ENCODE results near the gene INPP4B. TPM values are rescaled to one million over a fixed set of nuclear protein-coding genes. Genes with fewer than 3 reads are reported as not detected.
A peak's percentile ranks its signal among the peaks of the same experiment; 100 is the strongest.

Gene INPP4B
- total and polyA plus RNA-seq, 2 donors, result 2.3 to 7.8 TPM

DNA sequence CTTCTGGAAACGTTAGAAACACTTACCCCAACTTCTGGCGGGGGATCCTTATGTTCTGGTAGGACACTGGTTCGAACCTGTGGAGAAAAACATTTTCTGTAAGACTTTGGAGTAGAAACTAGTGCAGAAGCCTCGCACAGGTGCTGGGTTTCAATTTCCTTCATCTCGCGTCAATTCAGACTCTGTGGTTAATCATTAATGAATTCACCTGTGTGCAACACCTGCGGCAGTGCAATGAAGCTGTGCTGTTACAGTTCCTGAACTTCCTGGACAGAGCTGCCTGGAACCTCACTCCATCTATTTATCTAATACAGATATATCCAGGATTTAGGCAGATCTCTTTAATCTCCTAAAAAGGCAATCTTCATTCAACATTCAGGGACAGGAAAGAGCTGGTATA, 531.4 kb downstream of the INPP4B start:
- peaks cover 0 to 2% of the 10 kb centered on the region in 2 donors for H3K36me3 ChIP-seq (ENCODE audit: control insufficient read depth in 2 of 2, insufficient read depth in 2 of 2, low read length in 1 of 2)
- H3K4me3 ChIP-seq (ENCODE audit: low read length in 2 of 2), result no peak overlapping the region
- DNase-seq (ENCODE audit: low read depth in 6 of 9, low spot score in 9 of 9), result peak in 1 of 9 donors; percentile 28
- H3K9me3 ChIP-seq (ENCODE audit: control insufficient read depth in 2 of 2, insufficient read depth in 1 of 2, low read length in 1 of 2), result no peaks in the 10 kb centered on the region
- no peak overlapping the region for H3K27ac ChIP-seq (ENCODE audit: low read depth in 1 of 2, low read length in 1 of 2)
- peaks cover 7 to 21% of the 10 kb centered on the region in 2 donors for H3K4me1 ChIP-seq (ENCODE audit: control insufficient read depth in 2 of 2, insufficient read depth in 2 of 2, low read length in 2 of 2)
- no peaks in the 10 kb centered on the region for H3K27me3 ChIP-seq (ENCODE audit: control insufficient read depth in 2 of 2, insufficient read depth in 1 of 2, low read length in 1 of 2)
- WGBS, result 40% methylated on average over 7 of the region's 7 CpGs

DNA sequence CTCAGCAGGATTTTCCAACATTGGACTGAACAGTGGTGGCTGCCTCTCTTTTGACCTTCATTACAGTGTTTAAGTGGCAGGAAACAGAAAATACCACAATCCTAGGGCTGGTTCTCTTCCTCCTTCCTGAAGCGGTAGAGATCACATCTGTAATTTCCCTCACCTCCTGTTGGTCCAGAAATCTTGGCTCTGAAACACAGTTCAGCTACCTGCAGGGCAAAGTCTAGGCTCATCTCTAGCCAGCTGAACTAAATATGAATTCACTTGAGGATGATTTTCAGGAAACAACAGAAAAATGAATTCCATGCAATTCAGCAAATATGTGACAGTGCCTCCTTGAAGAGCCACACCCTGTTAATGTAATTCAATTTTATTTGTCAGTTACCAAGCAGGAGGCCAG, 531.9 kb downstream of the INPP4B start:
- peak in 1 of 9 donors; percentile 17 for DNase-seq (ENCODE audit: low read depth in 6 of 9, low spot score in 9 of 9)
- Histone ChIP-seq H3K36me3 (ENCODE audit: control insufficient read depth in 2 of 2, insufficient read depth in 2 of 2, low read length in 1 of 2) (peaks cover 0 to 2% of the 10 kb centered on the region in 2 donors), H3K27me3 (ENCODE audit: control insufficient read depth in 2 of 2, insufficient read depth in 1 of 2, low read length in 1 of 2) (no peaks in the 10 kb centered on the region), H3K27ac (ENCODE audit: low read depth in 1 of 2, low read length in 1 of 2) (no peak overlapping the region), H3K4me3 (ENCODE audit: low read length in 2 of 2) (no peak overlapping the region), H3K4me1 (ENCODE audit: control insufficient read depth in 2 of 2, insufficient read depth in 2 of 2, low read length in 2 of 2) (peaks cover 7 to 21% of the 10 kb centered on the region in 2 donors), H3K9me3 (ENCODE audit: control insufficient read depth in 2 of 2, insufficient read depth in 1 of 2, low read length in 1 of 2) (no peaks in the 10 kb centered on the region)
- WGBS, result 21% methylated on average over 1 of the region's 1 CpG

DNA sequence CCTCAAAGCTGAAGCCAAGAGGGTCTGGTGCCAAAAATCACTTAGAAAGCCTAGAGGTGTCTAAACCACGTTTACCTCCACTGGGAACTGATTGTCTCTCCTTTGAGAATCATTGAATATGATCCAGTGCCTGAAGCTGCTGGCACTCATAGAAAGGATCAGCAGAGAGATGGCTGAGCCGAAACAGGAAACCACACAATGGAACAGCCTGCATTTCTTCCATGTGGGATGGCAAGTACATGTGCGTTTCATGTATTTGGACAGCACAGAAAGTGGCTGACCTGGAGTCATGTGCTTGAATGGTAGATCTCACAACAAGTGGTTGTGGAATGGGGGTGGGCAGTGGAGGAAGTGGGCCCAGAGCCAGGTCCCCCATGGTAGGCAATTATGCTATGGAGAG, 533.7 kb downstream of the INPP4B start:
- Histone ChIP-seq H3K36me3 (ENCODE audit: control insufficient read depth in 2 of 2, insufficient read depth in 2 of 2, low read length in 1 of 2) (peaks cover 0 to 2% of the 10 kb centered on the region in 2 donors), H3K4me1 (ENCODE audit: control insufficient read depth in 2 of 2, insufficient read depth in 2 of 2, low read length in 2 of 2) (peaks cover 7 to 21% of the 10 kb centered on the region in 2 donors), H3K27ac (ENCODE audit: low read depth in 1 of 2, low read length in 1 of 2) (no peak overlapping the region), H3K4me3 (ENCODE audit: low read length in 2 of 2) (no peak overlapping the region), H3K27me3 (ENCODE audit: control insufficient read depth in 2 of 2, insufficient read depth in 1 of 2, low read length in 1 of 2) (no peaks in the 10 kb centered on the region), H3K9me3 (ENCODE audit: control insufficient read depth in 2 of 2, insufficient read depth in 1 of 2, low read length in 1 of 2) (no peaks in the 10 kb centered on the region)
- no peak for DNase-seq (ENCODE audit: low read depth in 6 of 9, low spot score in 9 of 9)
- 97% methylated on average over 3 of the region's 3 CpGs for WGBS

DNA sequence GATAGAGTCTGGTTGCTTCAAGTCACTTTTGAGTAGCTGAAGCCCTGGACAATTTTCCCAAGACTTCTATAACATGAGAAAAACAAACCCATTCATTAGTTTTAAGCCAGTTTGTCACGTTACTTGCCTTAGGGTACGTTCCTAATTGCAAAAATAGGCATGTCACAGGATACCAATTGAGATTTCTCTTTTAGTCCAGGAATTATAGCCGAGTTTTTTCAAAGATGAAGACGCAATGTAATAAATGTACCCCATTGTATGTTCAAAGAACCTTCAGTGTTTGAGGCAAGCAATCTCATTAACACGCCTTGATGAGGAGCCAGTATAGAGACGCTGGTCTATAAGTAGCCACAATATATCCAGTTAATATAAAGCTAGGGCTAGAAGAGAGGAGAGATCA, 534.2 kb downstream of the INPP4B start:
- 97% methylated on average over 6 of the region's 6 CpGs for WGBS
- H3K27ac ChIP-seq (ENCODE audit: low read depth in 1 of 2, low read length in 1 of 2), result no peak overlapping the region
- no peaks in the 10 kb centered on the region for H3K27me3 ChIP-seq (ENCODE audit: control insufficient read depth in 2 of 2, insufficient read depth in 1 of 2, low read length in 1 of 2)
- H3K36me3 ChIP-seq (ENCODE audit: control insufficient read depth in 2 of 2, insufficient read depth in 2 of 2, low read length in 1 of 2), result peaks cover 0 to 2% of the 10 kb centered on the region in 2 donors
- peaks cover 7 to 21% of the 10 kb centered on the region in 2 donors for H3K4me1 ChIP-seq (ENCODE audit: control insufficient read depth in 2 of 2, insufficient read depth in 2 of 2, low read length in 2 of 2)
- H3K9me3 ChIP-seq (ENCODE audit: control insufficient read depth in 2 of 2, insufficient read depth in 1 of 2, low read length in 1 of 2), result no peaks in the 10 kb centered on the region
- no peak for DNase-seq (ENCODE audit: low read depth in 6 of 9, low spot score in 9 of 9)
- H3K4me3 ChIP-seq (ENCODE audit: low read length in 2 of 2), result no peak overlapping the region

DNA sequence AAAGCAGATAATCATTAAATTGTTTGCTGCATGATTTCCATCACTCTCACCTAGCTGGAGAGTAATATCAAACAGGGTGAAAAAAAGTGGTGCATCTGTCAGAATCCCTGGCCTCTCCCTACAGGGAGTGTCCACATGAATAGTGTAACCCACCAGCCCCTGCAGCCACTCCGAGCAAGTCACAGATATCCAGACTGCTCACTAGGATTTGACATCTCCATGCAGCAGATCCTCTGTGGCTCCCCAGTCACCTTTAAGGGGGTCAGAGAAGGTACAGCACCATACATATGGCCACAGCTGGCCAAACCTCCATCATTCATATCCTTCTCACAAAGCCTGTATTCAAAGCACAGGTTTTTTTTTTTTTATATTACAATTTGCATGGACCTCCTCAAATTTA, 536.3 kb downstream of the INPP4B start:
- Histone ChIP-seq H3K27me3 (ENCODE audit: control insufficient read depth in 2 of 2, insufficient read depth in 1 of 2, low read length in 1 of 2) (no peaks in the 10 kb centered on the region), H3K9me3 (ENCODE audit: control insufficient read depth in 2 of 2, insufficient read depth in 1 of 2, low read length in 1 of 2) (no peaks in the 10 kb centered on the region), H3K27ac (ENCODE audit: low read depth in 1 of 2, low read length in 1 of 2) (no peak overlapping the region), H3K4me3 (ENCODE audit: low read length in 2 of 2) (no peak overlapping the region), H3K36me3 (ENCODE audit: control insufficient read depth in 2 of 2, insufficient read depth in 2 of 2, low read length in 1 of 2) (peaks cover 0 to 2% of the 10 kb centered on the region in 2 donors), H3K4me1 (ENCODE audit: control insufficient read depth in 2 of 2, insufficient read depth in 2 of 2, low read length in 2 of 2) (peaks cover 7 to 20% of the 10 kb centered on the region in 2 donors)
- 100% methylated on average over 1 of the region's 1 CpG for WGBS
- DNase-seq (ENCODE audit: low read depth in 6 of 9, low spot score in 9 of 9), result no peak

DNA sequence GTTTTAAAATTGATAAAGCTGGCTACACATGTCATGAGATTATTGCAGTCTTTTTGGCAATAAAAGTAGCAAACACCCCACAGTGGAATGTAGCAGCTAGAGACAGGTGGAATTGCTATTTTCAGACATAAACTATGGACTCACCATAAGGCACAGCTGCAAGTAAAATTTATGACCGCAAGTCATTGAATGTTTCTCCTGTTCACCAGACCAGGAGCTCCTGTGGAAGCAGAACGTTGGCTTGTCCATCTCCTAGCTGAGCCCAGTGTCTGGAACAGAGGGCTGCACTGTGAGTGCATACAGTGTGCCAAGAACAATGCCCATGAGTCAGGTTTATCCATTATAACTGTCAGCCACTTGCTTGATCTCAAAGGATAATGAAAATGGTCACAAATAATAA, 538.2 kb downstream of the INPP4B start:
- H3K4me1 ChIP-seq (ENCODE audit: control insufficient read depth in 2 of 2, insufficient read depth in 2 of 2, low read length in 2 of 2), result peaks cover 0 to 3% of the 10 kb centered on the region in 2 donors
- no peaks in the 10 kb centered on the region for H3K9me3 ChIP-seq (ENCODE audit: control insufficient read depth in 2 of 2, insufficient read depth in 1 of 2, low read length in 1 of 2)
- no peak overlapping the region for H3K4me3 ChIP-seq (ENCODE audit: low read length in 2 of 2)
- no peaks in the 10 kb centered on the region for H3K27me3 ChIP-seq (ENCODE audit: control insufficient read depth in 2 of 2, insufficient read depth in 1 of 2, low read length in 1 of 2)
- H3K27ac ChIP-seq (ENCODE audit: low read depth in 1 of 2, low read length in 1 of 2), result no peak overlapping the region
- no peak for DNase-seq (ENCODE audit: low read depth in 6 of 9, low spot score in 9 of 9)
- no peaks in the 10 kb centered on the region for H3K36me3 ChIP-seq (ENCODE audit: control insufficient read depth in 2 of 2, insufficient read depth in 2 of 2, low read length in 1 of 2)
- 77% methylated on average over 2 of the region's 2 CpGs for WGBS

DNA sequence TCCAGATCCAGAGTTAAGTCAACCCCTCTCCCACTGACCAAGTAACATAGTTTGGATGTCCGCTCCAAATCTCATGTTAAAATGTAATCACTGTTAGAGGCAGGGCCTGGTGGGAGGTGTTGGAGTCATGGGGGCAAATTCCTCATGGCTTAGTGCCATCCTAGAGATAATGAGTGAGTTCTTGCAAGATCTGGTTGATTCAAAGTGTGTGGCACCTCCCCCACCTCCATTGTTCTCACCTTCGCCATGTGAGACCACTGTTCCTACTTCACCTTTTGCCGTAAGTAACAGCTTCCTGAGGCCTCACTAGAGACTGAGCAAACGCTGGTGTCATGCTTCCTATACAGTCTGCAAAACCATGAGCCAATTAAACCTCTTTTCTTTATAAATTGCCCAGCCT, 548.8 kb downstream of the INPP4B start:
- H3K4me1 ChIP-seq (ENCODE audit: control insufficient read depth in 2 of 2, insufficient read depth in 2 of 2, low read length in 2 of 2), result no peaks in the 10 kb centered on the region
- 97% methylated on average over 4 of the region's 4 CpGs for WGBS
- no peak overlapping the region for H3K27ac ChIP-seq (ENCODE audit: low read depth in 1 of 2, low read length in 1 of 2)
- H3K4me3 ChIP-seq (ENCODE audit: low read length in 2 of 2), result no peak overlapping the region
- no peak for DNase-seq (ENCODE audit: low read depth in 6 of 9, low spot score in 9 of 9)
- no peaks in the 10 kb centered on the region for H3K36me3 ChIP-seq (ENCODE audit: control insufficient read depth in 2 of 2, insufficient read depth in 2 of 2, low read length in 1 of 2)
- H3K9me3 ChIP-seq (ENCODE audit: control insufficient read depth in 2 of 2, insufficient read depth in 1 of 2, low read length in 1 of 2), result no peaks in the 10 kb centered on the region
- H3K27me3 ChIP-seq (ENCODE audit: control insufficient read depth in 2 of 2, insufficient read depth in 1 of 2, low read length in 1 of 2), result no peaks in the 10 kb centered on the region

DNA sequence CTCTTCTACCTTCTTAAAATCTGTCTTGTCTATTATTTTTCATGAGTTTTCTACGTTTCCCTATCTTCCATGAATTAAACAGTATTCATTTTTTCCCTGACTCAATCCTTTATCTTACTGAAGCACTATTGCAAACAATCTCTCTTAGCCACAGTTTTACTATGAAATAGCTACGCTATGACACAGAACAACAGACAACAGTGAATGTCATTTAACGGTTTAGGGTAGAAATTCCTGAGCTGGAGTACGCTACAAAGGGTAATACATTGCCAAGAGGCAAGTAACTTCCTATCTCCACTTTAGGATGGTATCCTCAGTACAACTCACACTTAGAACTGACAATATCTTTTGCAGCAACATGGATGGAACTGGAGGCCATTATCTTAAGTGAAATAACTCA, 552.6 kb downstream of the INPP4B start:
- WGBS, result 97% methylated on average over 4 of the region's 4 CpGs
- no peak overlapping the region for H3K27ac ChIP-seq (ENCODE audit: low read depth in 1 of 2, low read length in 1 of 2)

DNA sequence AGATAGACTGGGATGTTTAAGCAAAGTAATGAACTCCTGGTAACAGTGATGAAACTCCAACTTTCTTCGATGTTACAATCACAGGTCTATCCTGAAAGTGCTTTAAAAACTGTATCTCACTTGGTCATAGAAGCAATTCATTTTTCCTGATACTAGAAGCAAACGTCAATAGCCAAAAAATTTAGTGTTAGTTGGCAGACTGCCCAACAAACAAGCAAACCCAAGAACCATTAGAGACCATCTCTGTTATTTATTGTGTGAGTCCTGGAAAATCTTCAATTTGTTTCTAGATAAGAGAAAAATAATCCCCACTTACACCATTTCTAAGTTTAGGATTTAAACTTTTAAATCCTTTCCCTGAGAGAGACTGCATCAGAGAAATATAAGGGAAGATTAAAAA, 553.9 kb downstream of the INPP4B start:
- Histone ChIP-seq H3K27ac (ENCODE audit: low read depth in 1 of 2, low read length in 1 of 2) (no peak overlapping the region), H3K4me3 (ENCODE audit: low read length in 2 of 2) (no peak overlapping the region), H3K27me3 (ENCODE audit: control insufficient read depth in 2 of 2, insufficient read depth in 1 of 2, low read length in 1 of 2) (no peaks in the 10 kb centered on the region), H3K4me1 (ENCODE audit: control insufficient read depth in 2 of 2, insufficient read depth in 2 of 2, low read length in 2 of 2) (no peaks in the 10 kb centered on the region), H3K9me3 (ENCODE audit: control insufficient read depth in 2 of 2, insufficient read depth in 1 of 2, low read length in 1 of 2) (no peaks in the 10 kb centered on the region), H3K36me3 (ENCODE audit: control insufficient read depth in 2 of 2, insufficient read depth in 2 of 2, low read length in 1 of 2) (no peaks in the 10 kb centered on the region)
- DNase-seq (ENCODE audit: low read depth in 6 of 9, low spot score in 9 of 9), result no peak
- WGBS, result 92% methylated on average over 2 of the region's 2 CpGs

More for the DNA sequence above, 552.6 kb downstream of the INPP4B start:
- Histone ChIP-seq H3K9me3 (ENCODE audit: control insufficient read depth in 2 of 2, insufficient read depth in 1 of 2, low read length in 1 of 2) (no peaks in the 10 kb centered on the region), H3K4me1 (ENCODE audit: control insufficient read depth in 2 of 2, insufficient read depth in 2 of 2, low read length in 2 of 2) (no peaks in the 10 kb centered on the region), H3K36me3 (ENCODE audit: control insufficient read depth in 2 of 2, insufficient read depth in 2 of 2, low read length in 1 of 2) (no peaks in the 10 kb centered on the region), H3K27me3 (ENCODE audit: control insufficient read depth in 2 of 2, insufficient read depth in 1 of 2, low read length in 1 of 2) (no peaks in the 10 kb centered on the region), H3K4me3 (ENCODE audit: low read length in 2 of 2) (no peak overlapping the region)
- DNase-seq (ENCODE audit: low read depth in 6 of 9, low spot score in 9 of 9), result no peak
